Activated naive CD8-positive, alpha-beta T cell treated with anti-CD3 and anti-CD28 coated beads, Interleukin-2, amount 50 U/mL, for 24 hours (primary cell): Measurements from ENCODE around the gene CILP.

Source experiments
- ATAC-seq: fragments of 150-1000 bp; cut with Tn5 transposase; one replicate; pipeline ENCODE4 v1.10.0; 2021
- DNase-seq: peaks from one replicate; pipeline ENCODE4 v3.0.0; 2021
- H3K27ac Mint-ChIP-seq: one replicate; pipeline ENCODE4 v1.8.0; 2021; ENCODE audit warnings: mild to moderate bottlenecking, mixed read lengths
- H3K27me3 Mint-ChIP-seq: one replicate; pipeline ENCODE4 v1.8.0; 2021; ENCODE audit warnings: mixed read lengths
- H3K36me3 Mint-ChIP-seq: one replicate; pipeline ENCODE4 v1.8.0; 2021; ENCODE audit warnings: low read depth, mixed read lengths
- H3K4me1 Mint-ChIP-seq: one replicate; pipeline ENCODE4 v1.8.0; 2021; ENCODE audit warnings: mixed read lengths
- H3K4me3 Mint-ChIP-seq: one replicate; pipeline ENCODE4 v1.8.0; 2021; ENCODE audit warnings: mild to moderate bottlenecking, moderate library complexity, mixed read lengths
- H3K9me3 Mint-ChIP-seq: one replicate; pipeline ENCODE4 v1.8.0; 2021; ENCODE audit warnings: mixed read lengths

The CILP gene

GRCh38 chr15:65213241-65213640 is 2.0 kb upstream of the CILP start:
- H3K4me1 Mint-ChIP-seq: peaks cover 16% of the 10 kb centered on the region
- H3K9me3 Mint-ChIP-seq: no peaks in the 10 kb centered on the region
- H3K27me3 Mint-ChIP-seq: no peaks in the 10 kb centered on the region
- ATAC-seq (no peak), DNase-seq (no peak)
- no peaks in the 10 kb centered on the region for H3K36me3 Mint-ChIP-seq
- no peak overlapping the region for H3K4me3 Mint-ChIP-seq
- no peak overlapping the region for H3K27ac Mint-ChIP-seq

DNA sequence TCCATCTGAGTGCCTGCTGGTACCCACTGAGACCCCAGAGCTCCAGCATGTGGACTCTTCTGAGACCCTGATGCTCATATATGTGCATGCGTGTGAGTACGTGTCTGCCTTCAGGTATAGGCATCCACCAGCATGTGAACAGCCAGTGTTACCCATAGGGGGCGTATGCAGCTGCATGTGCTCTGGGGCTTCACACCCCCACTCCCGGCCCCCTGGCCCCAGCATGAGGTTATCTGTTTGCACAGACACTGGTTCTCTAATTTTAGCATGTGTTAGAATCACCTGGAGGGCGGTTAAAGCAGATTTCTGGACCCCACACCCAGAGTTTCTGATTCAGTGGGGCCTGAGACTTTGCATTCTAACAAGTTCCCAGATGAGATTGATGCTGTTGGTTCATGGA is 824 bp upstream of the CILP start:
- no peak overlapping the region for H3K27ac Mint-ChIP-seq
- H3K9me3 Mint-ChIP-seq: no peaks in the 10 kb centered on the region
- ATAC-seq (peak; percentile 62), DNase-seq (peak; percentile 46)
- H3K4me3 Mint-ChIP-seq: no peak overlapping the region
- no peaks in the 10 kb centered on the region for H3K36me3 Mint-ChIP-seq
- H3K27me3 Mint-ChIP-seq: no peaks in the 10 kb centered on the region
- peaks cover 7% of the 10 kb centered on the region for H3K4me1 Mint-ChIP-seq

DNA sequence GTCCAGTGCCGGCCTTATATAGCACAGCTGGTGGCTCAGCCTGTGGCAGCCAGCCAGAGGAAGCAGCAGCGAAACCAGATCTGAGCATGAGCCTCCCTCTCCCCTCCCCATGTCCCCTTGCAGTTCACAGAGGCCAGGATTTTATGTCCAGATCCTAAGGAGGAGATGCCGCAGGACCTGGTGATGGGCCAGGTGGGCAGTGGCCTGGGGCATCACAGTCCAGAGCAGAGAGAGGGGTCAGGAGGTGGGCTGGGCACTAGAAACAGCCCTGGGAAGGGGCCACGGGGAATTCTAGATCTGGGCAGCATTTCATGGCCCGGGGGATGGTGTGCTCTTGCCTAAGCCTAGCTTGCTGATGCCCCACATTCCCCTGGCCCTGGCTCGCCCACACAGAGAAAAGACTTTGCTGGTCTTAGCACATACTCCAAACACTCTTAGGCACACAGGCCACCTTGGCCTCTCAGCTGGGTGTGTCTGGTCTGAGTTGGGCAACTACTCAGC is 259 bp upstream of the CILP start:
- no peak overlapping the region for H3K27ac Mint-ChIP-seq
- H3K9me3 Mint-ChIP-seq: no peaks in the 10 kb centered on the region
- H3K4me1 Mint-ChIP-seq: peaks cover 4% of the 10 kb centered on the region
- DNase-seq: no peak
- no peaks in the 10 kb centered on the region for H3K36me3 Mint-ChIP-seq
- no peak for ATAC-seq
- H3K4me3 Mint-ChIP-seq: no peak overlapping the region
- H3K27me3 Mint-ChIP-seq: no peaks in the 10 kb centered on the region

- no peaks in the 10 kb centered on the region for H3K36me3 Mint-ChIP-seq
- DNase-seq (no peak), ATAC-seq (no peak)
- peaks cover 4% of the 10 kb centered on the region for H3K4me1 Mint-ChIP-seq
- no peak overlapping the region for H3K27ac Mint-ChIP-seq
- H3K27me3 Mint-ChIP-seq: no peaks in the 10 kb centered on the region
- H3K4me3 Mint-ChIP-seq: no peak overlapping the region
- no peaks in the 10 kb centered on the region for H3K9me3 Mint-ChIP-seq
These were observed 1.3 kb downstream of the CILP start for GRCh38 chr15:65209701-65210643.

DNA sequence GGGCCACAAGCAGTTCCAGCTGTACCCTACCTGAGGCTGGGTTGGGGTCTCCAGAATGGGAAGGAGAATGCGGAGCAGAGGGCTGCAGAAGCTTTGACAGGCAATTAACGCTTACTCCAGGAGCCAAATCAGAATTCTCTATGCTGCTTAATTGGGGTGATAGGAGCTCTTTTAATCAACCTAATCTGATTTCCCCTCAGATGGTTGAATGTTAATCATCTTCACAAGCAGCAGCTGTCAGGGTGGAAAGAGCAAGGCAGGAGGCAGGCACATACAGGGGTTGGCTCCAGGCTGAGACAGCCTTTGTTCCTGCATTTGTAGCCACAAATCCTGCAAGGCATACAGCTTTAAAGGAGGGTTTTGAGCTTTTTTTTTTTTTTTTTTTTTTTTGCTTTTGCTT is 2.6 kb downstream of the CILP start:
- no peak overlapping the region for H3K27ac Mint-ChIP-seq
- no peaks in the 10 kb centered on the region for H3K27me3 Mint-ChIP-seq
- no peak overlapping the region for H3K4me3 Mint-ChIP-seq

DNA sequence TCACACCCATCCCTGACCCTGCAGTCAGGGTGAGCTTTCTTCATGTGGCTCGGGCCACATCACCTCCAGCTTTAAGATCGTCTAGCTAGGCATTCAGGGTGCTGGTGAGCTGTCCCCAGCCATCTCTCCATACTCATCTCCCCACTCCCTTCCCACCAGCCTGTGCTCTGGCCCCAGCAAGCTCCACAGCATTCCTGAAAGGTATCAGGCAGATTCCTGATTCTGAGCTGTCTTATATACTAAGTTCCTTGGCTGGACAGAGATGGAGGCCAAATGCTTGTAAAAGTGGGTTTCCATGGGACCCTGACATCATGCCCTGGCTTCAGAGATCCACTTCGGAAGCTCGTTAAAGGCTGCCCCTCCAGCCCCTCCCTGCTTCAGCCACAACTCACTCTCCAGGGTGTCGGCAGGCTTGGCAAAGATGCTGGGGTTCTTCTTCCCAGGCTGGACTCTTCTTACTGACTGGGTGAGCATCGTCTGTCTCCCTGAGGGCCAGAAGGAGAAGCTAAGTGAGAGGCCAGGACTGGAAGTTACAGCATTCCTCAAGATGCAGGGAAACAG is 3.9 kb downstream of the CILP start:
- Mint-ChIP-seq H3K9me3 (no peaks in the 10 kb centered on the region), H3K4me1 (peaks cover 4% of the 10 kb centered on the region), H3K27me3 (no peaks in the 10 kb centered on the region), H3K4me3 (no peak overlapping the region), H3K36me3 (no peaks in the 10 kb centered on the region), H3K27ac (no peak overlapping the region)
- ATAC-seq (no peak), DNase-seq (no peak)

More for the DNA sequence above, 2.6 kb downstream of the CILP start:
- ATAC-seq (no peak), DNase-seq (no peak)
- peaks cover 4% of the 10 kb centered on the region for H3K4me1 Mint-ChIP-seq
- no peaks in the 10 kb centered on the region for H3K9me3 Mint-ChIP-seq
- no peaks in the 10 kb centered on the region for H3K36me3 Mint-ChIP-seq

GRCh38 chr15:65206750-65207149 is 4.5 kb downstream of the CILP start:
- Mint-ChIP-seq H3K27me3 (no peaks in the 10 kb centered on the region), H3K27ac (no peak overlapping the region), H3K9me3 (no peaks in the 10 kb centered on the region), H3K4me1 (no peaks in the 10 kb centered on the region), H3K4me3 (no peak overlapping the region), H3K36me3 (no peaks in the 10 kb centered on the region)
- ATAC-seq (no peak), DNase-seq (no peak)

GRCh38 chr15:65204931-65205660 is 6.2 kb downstream of the CILP start:
- H3K27ac Mint-ChIP-seq: no peak overlapping the region
- H3K36me3 Mint-ChIP-seq: no peaks in the 10 kb centered on the region
- H3K9me3 Mint-ChIP-seq: no peaks in the 10 kb centered on the region

GRCh38 chr15:65204236-65204930 is 6.9 kb downstream of the CILP start:
- Mint-ChIP-seq H3K27ac (no peak overlapping the region), H3K4me1 (no peaks in the 10 kb centered on the region), H3K4me3 (no peak overlapping the region), H3K9me3 (no peaks in the 10 kb centered on the region), H3K36me3 (no peaks in the 10 kb centered on the region), H3K27me3 (no peaks in the 10 kb centered on the region)
- ATAC-seq (no peak), DNase-seq (no peak)

More at GRCh38 chr15:65204931-65205660, 6.2 kb downstream of the CILP start:
- DNase-seq (no peak), ATAC-seq (no peak)
- Mint-ChIP-seq H3K27me3 (no peaks in the 10 kb centered on the region), H3K4me1 (no peaks in the 10 kb centered on the region), H3K4me3 (no peak overlapping the region)

GRCh38 chr15:65201918-65202317 is 9.4 kb downstream of the CILP start:
- H3K4me3 Mint-ChIP-seq: no peak overlapping the region
- H3K4me1 Mint-ChIP-seq: no peaks in the 10 kb centered on the region
- ATAC-seq: no peak
- H3K36me3 Mint-ChIP-seq: no peaks in the 10 kb centered on the region
- DNase-seq: no peak
- no peak overlapping the region for H3K27ac Mint-ChIP-seq
- no peaks in the 10 kb centered on the region for H3K27me3 Mint-ChIP-seq
- no peaks in the 10 kb centered on the region for H3K9me3 Mint-ChIP-seq

DNA sequence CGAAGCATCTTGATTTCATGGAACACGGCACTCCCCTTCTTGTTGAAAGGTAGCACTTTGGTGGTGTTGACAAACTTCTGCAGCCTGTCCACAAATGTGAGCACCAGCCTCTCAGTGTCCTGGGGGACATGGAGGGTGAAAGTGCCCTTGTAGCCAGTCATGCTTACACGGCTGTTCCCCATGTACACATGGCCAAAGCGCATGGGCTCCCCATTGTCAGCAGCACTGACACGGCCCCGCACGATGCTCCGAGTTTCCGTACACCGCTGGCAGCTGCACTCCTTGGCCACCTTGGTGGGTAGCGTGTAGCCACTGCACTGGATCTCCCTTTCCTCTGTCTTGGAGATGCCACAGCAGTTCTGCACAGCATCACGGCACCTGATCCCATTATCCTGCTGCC is 12.7 kb downstream of the CILP start:
- Mint-ChIP-seq H3K36me3 (no peaks in the 10 kb centered on the region), H3K4me1 (no peaks in the 10 kb centered on the region), H3K27me3 (no peaks in the 10 kb centered on the region), H3K4me3 (no peak overlapping the region), H3K9me3 (no peaks in the 10 kb centered on the region), H3K27ac (no peak overlapping the region)
- ATAC-seq (no peak), DNase-seq (no peak)

- DNase-seq (no peak), ATAC-seq (no peak)
- Mint-ChIP-seq H3K27ac (no peak overlapping the region), H3K27me3 (no peaks in the 10 kb centered on the region), H3K4me3 (no peak overlapping the region), H3K9me3 (no peaks in the 10 kb centered on the region), H3K36me3 (no peaks in the 10 kb centered on the region), H3K4me1 (no peaks in the 10 kb centered on the region)
These were observed 14.0 kb downstream of the CILP start for GRCh38 chr15:65197337-65197645.

DNA sequence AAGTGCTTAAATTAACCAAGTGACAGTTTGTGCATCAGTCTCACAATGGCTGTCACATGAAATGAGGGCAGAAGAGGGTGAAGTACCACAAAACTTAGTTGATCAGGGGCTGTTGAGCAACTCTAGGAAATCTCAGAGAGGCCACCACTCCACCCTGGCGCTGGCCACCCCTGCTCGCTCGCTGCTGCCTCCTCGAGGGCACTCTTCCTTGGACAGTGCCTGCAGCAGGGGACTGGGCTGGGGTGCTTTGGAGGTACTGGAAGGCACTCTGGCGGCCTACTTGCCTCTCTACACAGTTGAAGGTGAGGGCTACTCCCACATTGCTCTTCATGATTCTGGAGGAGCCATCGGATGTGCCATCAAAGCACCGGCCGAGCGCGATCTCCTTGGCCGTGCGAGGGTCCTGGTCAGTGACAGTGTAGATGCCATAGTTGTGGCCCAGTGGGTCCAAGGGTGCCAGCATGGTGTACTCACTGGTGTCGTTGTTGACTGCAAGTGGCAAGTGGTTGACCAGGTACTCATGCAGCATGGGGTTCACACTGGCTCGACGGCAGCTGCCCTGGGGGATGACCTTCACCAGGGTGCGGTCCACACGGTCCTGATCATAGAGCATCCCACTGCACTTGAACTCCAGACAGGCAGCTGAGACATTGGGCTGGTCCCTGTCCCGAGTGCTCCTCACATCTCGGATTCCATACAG is 14.5 kb downstream of the CILP start:
- Mint-ChIP-seq H3K4me3 (no peak overlapping the region), H3K27ac (no peak overlapping the region), H3K4me1 (no peaks in the 10 kb centered on the region), H3K9me3 (no peaks in the 10 kb centered on the region), H3K36me3 (no peaks in the 10 kb centered on the region), H3K27me3 (no peaks in the 10 kb centered on the region)
- DNase-seq (no peak), ATAC-seq (no peak)

DNA sequence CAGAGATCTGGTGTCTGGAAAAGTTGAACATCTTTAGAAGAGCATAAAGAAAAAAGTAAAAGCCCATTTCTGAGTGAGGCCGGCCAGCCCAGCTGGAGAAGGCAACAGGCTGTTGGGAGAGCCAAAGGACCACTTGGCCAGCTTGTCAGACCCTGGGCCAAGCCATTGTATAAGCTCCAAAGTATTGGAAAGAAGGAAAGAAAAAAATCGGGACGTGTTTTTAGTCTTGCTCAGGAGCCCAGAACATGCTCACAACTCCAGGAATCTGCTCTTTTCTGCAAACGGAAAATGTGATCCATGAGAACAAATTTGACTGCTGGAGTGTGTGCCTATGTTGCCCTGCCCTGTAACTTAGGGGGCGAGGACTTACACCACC is 15.7 kb downstream of the CILP start:
- H3K4me1 Mint-ChIP-seq: no peaks in the 10 kb centered on the region
- no peaks in the 10 kb centered on the region for H3K27me3 Mint-ChIP-seq
- H3K4me3 Mint-ChIP-seq: no peak overlapping the region
- no peaks in the 10 kb centered on the region for H3K36me3 Mint-ChIP-seq
- no peak for ATAC-seq
- H3K27ac Mint-ChIP-seq: no peak overlapping the region
- DNase-seq: no peak
- no peaks in the 10 kb centered on the region for H3K9me3 Mint-ChIP-seq
